AG09319 (cell line): ENCODE data around the gene PLA2G12B.

Source experiments
- DNase-seq: peaks from one replicate; pipeline ENCODE4 v3.0.0-alpha.2; 2010; ENCODE audit warnings: low read depth; ENCODE audit errors: extremely low read depth
- CTCF ChIP-seq: IDR thresholded peaks from 2 replicates; pipeline ENCODE4 v1.5.1; 2011; ENCODE audit warnings: low read depth, mild to moderate bottlenecking, inconsistent platforms, low read length, moderate library complexity

PLA2G12B gene

GRCh38 chr10:72952642-72953158 lies 1.9 kb downstream of the PLA2G12B start:
- no peak for TF ChIP-seq CTCF
- DNase-seq = no peak

GRCh38 chr10:72952189-72952588 lies 2.4 kb downstream of the PLA2G12B start:
- no peak for TF ChIP-seq CTCF
- no peak for DNase-seq

- no peak for TF ChIP-seq CTCF
- DNase-seq = no peak
These were observed 2.8 kb downstream of the PLA2G12B start for GRCh38 chr10:72951760-72952159.

- no peak for TF ChIP-seq CTCF
- no peak for DNase-seq
These were observed 5.8 kb downstream of the PLA2G12B start for GRCh38 chr10:72948762-72949161.

- DNase-seq = no peak
- TF ChIP-seq CTCF = no peak
These were observed 7.6 kb downstream of the PLA2G12B start for GRCh38 chr10:72946963-72947362.

GRCh38 chr10:72943498-72944234 lies 10.9 kb downstream of the PLA2G12B start:
- DNase-seq = no peak
- no peak for TF ChIP-seq CTCF

- TF ChIP-seq CTCF = no peak
- DNase-seq = no peak
These were observed 19.2 kb downstream of the PLA2G12B start for GRCh38 chr10:72935361-72935760.
